Fibroblast of mammary gland (primary cell): ENCODE data around the gene SETBP1.

Experiments used
- DNase-seq: peaks from one replicate; pipeline ENCODE4 v3.0.0-alpha.2; 2010; ENCODE audit warnings: low read depth
- H3K4me3 ChIP-seq: 2 replicates; pipeline ENCODE4 v1.5.1; 2011; ENCODE audit warnings: low read depth, mild to moderate bottlenecking, low read length, moderate library complexity; ENCODE audit not compliant: control insufficient read depth
- TF ChIP-seq, protein P1 (sequence below): conservative IDR thresholded peaks from 2 replicates; pipeline ENCODE4 v1.5.1; 2011; ENCODE audit warnings: low read depth, low read length, inconsistent platforms; ENCODE audit not compliant: control insufficient read depth, insufficient read depth

SETBP1 gene

DNA sequence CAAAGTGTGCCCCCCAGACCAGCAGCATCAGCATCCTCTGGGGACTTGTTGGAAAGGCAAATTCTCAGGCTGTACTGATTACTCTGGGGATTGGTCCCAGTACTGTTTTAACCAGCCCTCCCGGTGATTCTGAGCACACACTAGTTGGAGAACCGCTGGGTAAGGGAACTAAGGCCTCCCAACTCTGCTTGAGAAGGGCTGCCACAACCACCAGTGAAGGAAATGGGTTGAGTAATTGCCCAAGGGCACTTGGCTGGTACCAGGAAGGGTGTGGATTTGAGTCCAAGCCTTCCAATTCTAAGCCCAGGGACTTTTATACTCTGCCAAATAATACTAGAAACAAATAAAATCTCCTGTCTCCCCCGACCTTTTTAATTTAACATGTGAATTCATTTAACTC lies 219.9 kb downstream of the SETBP1 start:
- TF ChIP-seq, protein P1, sequence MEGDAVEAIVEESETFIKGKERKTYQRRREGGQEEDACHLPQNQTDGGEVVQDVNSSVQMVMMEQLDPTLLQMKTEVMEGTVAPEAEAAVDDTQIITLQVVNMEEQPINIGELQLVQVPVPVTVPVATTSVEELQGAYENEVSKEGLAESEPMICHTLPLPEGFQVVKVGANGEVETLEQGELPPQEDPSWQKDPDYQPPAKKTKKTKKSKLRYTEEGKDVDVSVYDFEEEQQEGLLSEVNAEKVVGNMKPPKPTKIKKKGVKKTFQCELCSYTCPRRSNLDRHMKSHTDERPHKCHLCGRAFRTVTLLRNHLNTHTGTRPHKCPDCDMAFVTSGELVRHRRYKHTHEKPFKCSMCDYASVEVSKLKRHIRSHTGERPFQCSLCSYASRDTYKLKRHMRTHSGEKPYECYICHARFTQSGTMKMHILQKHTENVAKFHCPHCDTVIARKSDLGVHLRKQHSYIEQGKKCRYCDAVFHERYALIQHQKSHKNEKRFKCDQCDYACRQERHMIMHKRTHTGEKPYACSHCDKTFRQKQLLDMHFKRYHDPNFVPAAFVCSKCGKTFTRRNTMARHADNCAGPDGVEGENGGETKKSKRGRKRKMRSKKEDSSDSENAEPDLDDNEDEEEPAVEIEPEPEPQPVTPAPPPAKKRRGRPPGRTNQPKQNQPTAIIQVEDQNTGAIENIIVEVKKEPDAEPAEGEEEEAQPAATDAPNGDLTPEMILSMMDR, result no peak
- no peak for DNase-seq
- no peak overlapping the region for H3K4me3 ChIP-seq

GRCh38 chr18:44901283-44901682 lies 220.6 kb downstream of the SETBP1 start:
- no peak overlapping the region for H3K4me3 ChIP-seq
- no peak for DNase-seq
- TF ChIP-seq, protein P1, result peak; percentile 40

GRCh38 chr18:44903327-44903726 lies 222.6 kb downstream of the SETBP1 start:
- no peak for DNase-seq
- TF ChIP-seq, protein P1, result no peak
- no peak overlapping the region for H3K4me3 ChIP-seq

DNA sequence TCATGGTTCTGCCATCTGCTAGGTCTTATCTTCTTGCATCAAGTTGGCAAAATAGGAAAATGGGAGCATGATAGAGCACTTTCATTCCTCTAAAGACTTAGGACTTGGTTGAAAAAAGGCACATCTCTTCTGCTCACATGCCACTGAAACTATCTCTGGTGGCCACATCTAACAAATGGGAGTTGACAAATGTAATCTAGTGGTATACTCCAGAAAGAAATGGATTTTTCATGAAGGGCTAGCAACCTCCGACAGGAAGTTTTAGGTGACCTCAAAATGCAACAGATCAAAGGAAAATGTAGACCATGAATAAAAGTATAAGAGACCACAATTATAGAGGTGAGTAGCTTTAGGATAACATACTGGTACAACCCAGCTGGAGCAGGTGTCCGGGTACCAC lies 224.1 kb downstream of the SETBP1 start:
- DNase-seq, result no peak
- no peak overlapping the region for H3K4me3 ChIP-seq
- TF ChIP-seq, protein P1, result no peak

DNA sequence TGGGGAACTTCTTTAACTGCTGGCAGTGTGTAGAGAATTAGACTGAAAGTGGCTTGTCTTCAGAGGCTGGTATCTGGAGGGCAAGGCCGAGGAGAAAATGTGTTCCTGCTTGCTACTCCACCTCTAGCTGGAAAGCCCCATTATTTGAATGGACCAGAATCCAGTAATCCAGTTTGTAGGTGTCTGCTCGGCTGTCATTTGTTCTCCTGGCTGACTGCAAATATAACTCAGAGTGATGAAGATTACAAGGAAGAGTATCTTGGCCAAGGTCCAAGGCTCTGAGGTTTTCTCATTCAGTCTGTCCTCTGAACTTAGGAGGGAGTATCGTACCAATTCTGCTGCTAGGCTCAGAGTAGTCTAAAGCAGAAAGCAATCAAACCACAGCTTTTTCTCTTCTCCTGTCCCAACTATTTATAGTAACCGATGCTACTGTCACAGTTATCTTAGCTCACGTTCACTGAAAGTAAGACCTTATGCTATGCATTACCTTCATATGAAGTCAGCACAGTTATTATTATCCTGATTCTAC lies 228.6 kb downstream of the SETBP1 start:
- TF ChIP-seq, protein P1, result no peak

DNA sequence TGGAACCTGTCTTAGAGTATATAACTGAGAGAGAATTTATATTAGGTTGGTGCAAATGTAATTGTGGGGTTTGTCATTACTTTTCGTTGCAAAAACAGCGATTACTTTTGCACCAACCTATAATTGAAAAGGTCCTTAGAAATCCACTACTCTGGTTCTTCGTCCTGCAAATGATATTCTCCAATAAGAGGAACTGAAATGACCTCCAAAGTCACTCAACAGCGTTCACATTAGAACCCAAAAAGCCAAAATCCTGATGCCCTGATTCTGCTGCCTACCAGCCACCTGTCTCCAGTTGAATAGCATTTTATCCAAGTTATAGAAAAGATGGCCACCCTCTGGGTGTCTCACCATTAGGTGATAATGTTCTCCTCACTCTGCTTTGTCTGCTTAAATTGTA lies 230.6 kb downstream of the SETBP1 start:
- TF ChIP-seq, protein P1, result no peak
- no peak for DNase-seq
- no peak overlapping the region for H3K4me3 ChIP-seq

More for the DNA sequence above, 228.6 kb downstream of the SETBP1 start:
- H3K4me3 ChIP-seq, result no peak overlapping the region
- DNase-seq, result peak; percentile 47

- TF ChIP-seq, protein P1, result no peak
- H3K4me3 ChIP-seq, result no peak overlapping the region
- DNase-seq, result no peak
Observed at GRCh38 chr18:44911773-44912172, 231.1 kb downstream of the SETBP1 start.
